SU-DHL-6 (cell line): ENCODE data around the gene TMEM63B.

ENCODE experiments used
- EZH2phosphoT487 ChIP-seq: fragments of 200-600 bp; sonication (generic), shearing (Covaris generic); conservative IDR thresholded peaks from 2 replicates; pipeline ENCODE4 v1.6.1; 2018; ENCODE audit warnings: mild to moderate bottlenecking, antibody characterized with exemption, low read length, moderate library complexity, mixed read lengths
- TF ChIP-seq, protein P1 (sequence below): fragments of 200-600 bp; sonication (generic); IDR thresholded peaks from one replicate; pipeline ENCODE4 v1.5.1; 2017; ENCODE audit warnings: antibody characterized with exemption, mild to moderate bottlenecking, low read length, moderate library complexity; ENCODE audit not compliant: insufficient read depth, poor library complexity, severe bottlenecking

DNA sequence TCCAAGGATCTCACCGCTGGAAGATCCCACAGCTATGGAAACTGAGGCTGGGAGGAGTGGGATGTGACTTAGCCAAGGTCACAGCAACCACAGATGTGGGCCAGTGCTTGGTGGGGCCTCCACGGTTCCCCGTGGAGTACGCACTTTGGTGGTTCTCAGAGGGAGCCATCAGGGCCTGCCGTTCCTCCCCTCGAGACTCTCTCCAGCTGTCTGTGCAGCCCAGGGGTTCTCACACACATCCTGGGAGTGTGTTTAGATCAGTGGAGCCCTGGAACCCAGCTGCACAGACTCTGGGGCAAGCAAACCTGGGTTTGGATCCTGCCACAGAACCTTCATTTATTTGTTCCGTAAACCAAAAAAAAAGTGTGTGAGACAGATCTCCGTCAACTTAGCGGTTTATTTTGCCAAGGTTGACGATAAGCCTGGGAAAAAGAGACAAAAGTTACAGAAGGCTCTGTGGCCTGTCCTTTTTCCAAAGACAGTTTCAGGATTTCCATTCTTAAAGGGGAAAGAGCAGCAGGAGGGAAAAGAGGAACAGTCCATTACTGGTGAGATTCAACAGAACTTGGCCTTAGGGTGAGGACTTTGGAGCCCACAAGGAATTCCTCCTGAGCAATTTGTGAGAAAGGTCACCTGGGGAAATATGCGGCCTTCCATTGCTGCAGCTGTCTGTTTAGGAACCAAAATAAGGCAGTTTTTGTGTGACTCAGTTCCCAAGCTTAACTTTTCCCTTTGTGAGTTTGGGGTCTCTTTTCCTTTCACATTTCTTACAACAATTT lies 75.8 kb downstream of the TMEM63B start:
- TF ChIP-seq, protein P1, sequence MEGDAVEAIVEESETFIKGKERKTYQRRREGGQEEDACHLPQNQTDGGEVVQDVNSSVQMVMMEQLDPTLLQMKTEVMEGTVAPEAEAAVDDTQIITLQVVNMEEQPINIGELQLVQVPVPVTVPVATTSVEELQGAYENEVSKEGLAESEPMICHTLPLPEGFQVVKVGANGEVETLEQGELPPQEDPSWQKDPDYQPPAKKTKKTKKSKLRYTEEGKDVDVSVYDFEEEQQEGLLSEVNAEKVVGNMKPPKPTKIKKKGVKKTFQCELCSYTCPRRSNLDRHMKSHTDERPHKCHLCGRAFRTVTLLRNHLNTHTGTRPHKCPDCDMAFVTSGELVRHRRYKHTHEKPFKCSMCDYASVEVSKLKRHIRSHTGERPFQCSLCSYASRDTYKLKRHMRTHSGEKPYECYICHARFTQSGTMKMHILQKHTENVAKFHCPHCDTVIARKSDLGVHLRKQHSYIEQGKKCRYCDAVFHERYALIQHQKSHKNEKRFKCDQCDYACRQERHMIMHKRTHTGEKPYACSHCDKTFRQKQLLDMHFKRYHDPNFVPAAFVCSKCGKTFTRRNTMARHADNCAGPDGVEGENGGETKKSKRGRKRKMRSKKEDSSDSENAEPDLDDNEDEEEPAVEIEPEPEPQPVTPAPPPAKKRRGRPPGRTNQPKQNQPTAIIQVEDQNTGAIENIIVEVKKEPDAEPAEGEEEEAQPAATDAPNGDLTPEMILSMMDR, result no peak
- no peak for TF ChIP-seq EZH2phosphoT487
